HepG2 (cell line): ENCODE data around the gene SERPINB6. TPM values are rescaled to one million over a fixed set of nuclear protein-coding genes. Genes with fewer than 3 reads are reported as not detected.

Experiments used
- ATAC-seq: fragments of 200-7000 bp; cut with Tn5 transposase; 3 replicates; pipeline ENCODE4 v1.9.1; 2020; ENCODE audit warnings: mild to moderate bottlenecking, moderate library complexity
- BruUV-seq: library from RNA; stranded (reverse); fragments of 400-500 nt; replicated peaks from 2 replicates; lab custom pipeline; 2021; lab: Mats Ljungman, UMichigan
- CTCF ChIA-PET: fragments of 300-600 bp; formaldehyde crosslinking; extraction: SDS; loops from one replicate; lab custom pipeline; 2021; ENCODE audit warnings: low total read pairs, inconsistent platforms, low intra/inter-chr PET ratio; lab: Yijun Ruan, JAX
- POLR2A ChIA-PET: fragments of 350-600 bp; sonication (Branson Sonifier 250); formaldehyde crosslinking; loops from one replicate; lab custom pipeline; 2020; ENCODE audit warnings: antibody characterized with exemption, inconsistent platforms; lab: Yijun Ruan, JAX
- DNase-seq: peaks from one replicate; pipeline ENCODE4 v3.0.0-alpha.2; 2015; ENCODE audit warnings: low spot score
- FAIRE-seq: peaks from 3 replicates; lab custom pipeline; 2011; peaks lifted over from hg19 to GRCh38; lab: Jason Lieb, UNC
- H2AFZ ChIP-seq: one replicate; pipeline ENCODE4 v1.6.1; 2011; ENCODE audit warnings: low read length, inconsistent platforms
- H3K27ac ChIP-seq: fragments of 300-600 bp; 3 replicates; pipeline ENCODE4 v1.8.0; 2011; ENCODE audit warnings: mixed run types, mild to moderate bottlenecking, mixed read lengths, low read length, inconsistent platforms; ENCODE audit not compliant: insufficient read depth; ENCODE audit errors: extremely low read length
- H3K27me3 ChIP-seq, 2 experiments: fragments of 200-600 bp in 1 of 2; 2 replicates in 1 of 2; 3 replicates in 1 of 2; pipeline versions ENCODE4 v1.6.0 to v1.8.0; 2011; ENCODE audit warnings: low read length in 2 of 2, mild to moderate bottlenecking in 2 of 2, moderate library complexity in 2 of 2, inconsistent platforms in 1 of 2; ENCODE audit not compliant: insufficient read depth in 2 of 2, control insufficient read depth in 1 of 2
- H3K36me3 ChIP-seq, 2 experiments: fragments of 200-600 bp in 1 of 2; replicated peaks in 1 of 2; 2 replicates in 1 of 2; 3 replicates in 1 of 2; pipeline versions ENCODE4 v1.5.1 to v1.8.0; 2011; ENCODE audit warnings: low read length in 2 of 2, inconsistent platforms in 1 of 2; ENCODE audit not compliant: insufficient read depth in 2 of 2, control insufficient read depth in 1 of 2
- H3K4me1 ChIP-seq: 2 replicates; pipeline ENCODE4 v1.5.1; 2012; ENCODE audit warnings: low read length, inconsistent platforms; ENCODE audit not compliant: insufficient read depth
- H3K4me2 ChIP-seq: 2 replicates; pipeline ENCODE4 v1.6.0; 2011; ENCODE audit warnings: low read depth, low read length, inconsistent platforms
- H3K4me3 ChIP-seq, 3 experiments: fragments of 200-600 bp in 1 of 3; sonication (generic), shearing (Covaris generic) in 1 of 3; replicated peaks in 1 of 3; 2 replicates each; pipeline ENCODE4 v1.5.1; 2011 to 2016; ENCODE audit warnings: low read length in 3 of 3, inconsistent platforms in 2 of 3, low read depth in 2 of 3, mild to moderate bottlenecking in 2 of 3, control low read depth in 1 of 3, mixed read lengths in 1 of 3; ENCODE audit not compliant: insufficient read depth in 1 of 3
- H3K79me2 ChIP-seq: one replicate; pipeline ENCODE4 v1.6.1; 2011; ENCODE audit warnings: low read length, inconsistent platforms; ENCODE audit not compliant: insufficient read depth
- H3K9ac ChIP-seq: 2 replicates; pipeline ENCODE4 v1.6.0; 2011; ENCODE audit warnings: mild to moderate bottlenecking, low read depth, low read length, inconsistent platforms; ENCODE audit not compliant: insufficient read depth
- H3K9me3 ChIP-seq: 2 replicates; pipeline ENCODE4 v1.5.1; 2012; ENCODE audit warnings: mild to moderate bottlenecking, low read length
- H4K20me1 ChIP-seq: 2 replicates; pipeline ENCODE4 v1.6.0; 2011; ENCODE audit warnings: inconsistent platforms, mild to moderate bottlenecking, low read length, moderate library complexity; ENCODE audit not compliant: insufficient read depth
- CBX5 ChIP-seq: sonication (generic); formaldehyde crosslinking; IDR thresholded peaks from 2 replicates; pipeline ENCODE4 v1.4.0; 2020; ENCODE audit warnings: missing genetic modification reagents, borderline replicate concordance
- NR0B2 ChIP-seq: sonication (generic); formaldehyde crosslinking; IDR thresholded peaks from 2 replicates; pipeline ENCODE4 v1.4.0; 2020; ENCODE audit warnings: mild to moderate bottlenecking, missing genetic modification reagents
- ONECUT2 ChIP-seq: sonication (generic); formaldehyde crosslinking; IDR thresholded peaks from 2 replicates; pipeline ENCODE4 v1.4.0; 2020; ENCODE audit warnings: missing genetic modification reagents
- POLR2G ChIP-seq: fragments of 200-400 bp; formaldehyde crosslinking; IDR thresholded peaks from 2 replicates; pipeline ENCODE4 v1.6.1; 2018; ENCODE audit warnings: mild to moderate bottlenecking, low read depth, low read length, moderate library complexity
- RFX1 ChIP-seq: fragments of 450-650 bp; IDR thresholded peaks from 2 replicates; pipeline ENCODE4 v1.6.1; 2017
- RFX3 ChIP-seq: IDR thresholded peaks from 2 replicates; pipeline ENCODE4 v1.6.1; 2016; ENCODE audit warnings: missing biosample characterization, missing genetic modification reagents
- RFX5 ChIP-seq: IDR thresholded peaks from 2 replicates; pipeline ENCODE4 v1.6.1; 2011; ENCODE audit warnings: low read depth, low read length, improper control_type of control experiment
- TCF7 ChIP-seq: sonication (generic); IDR thresholded peaks from 2 replicates; pipeline ENCODE4 v1.6.1; 2016; ENCODE audit warnings: antibody characterized with exemption, low read depth
- THAP11 ChIP-seq: IDR thresholded peaks from 2 replicates; pipeline ENCODE4 v1.6.1; 2016; ENCODE audit warnings: missing biosample characterization, missing genetic modification reagents
- ZMYM2 ChIP-seq: sonication (generic); formaldehyde crosslinking; IDR thresholded peaks from 2 replicates; pipeline ENCODE4 v1.8.0; 2022; ENCODE audit warnings: mild to moderate bottlenecking, missing genetic modification reagents
- ZNF556 ChIP-seq: sonication (generic); formaldehyde crosslinking; IDR thresholded peaks from 2 replicates; pipeline ENCODE4 v1.4.0; 2020; ENCODE audit warnings: mild to moderate bottlenecking, missing genetic modification reagents, borderline replicate concordance
- WGBS: methylation state at CpG from one replicate; pipeline ENCODE4 v1.1.6; 2017; ENCODE audit warnings: low lambda C conversion rate; 5-methylcytosine and 5-hydroxymethylcytosine counted together
- in situ Hi-C: cut with HindIII; loops from 2 replicates; pipeline ENCODE4 v1.10.0; 2017; ENCODE audit warnings: low pct_unique_long_range_greater_than_20kb; ENCODE audit not compliant: extremely low pct_ligation_motif_present
- intact Hi-C: fragments of 100-400 bp; cut with micrococcal nuclease; formaldehyde crosslinking; loops from one replicate; pipeline ENCODE4 v1.10.0; 2022; ENCODE audit not compliant: unreplicated experiment
- polyA plus RNA-seq, 8 experiments: library from polyadenylated mRNA; depleted of rRNA in 3 of 8; stranded (reverse) in 7 of 8; unstranded in 1 of 8; fragments of >200 nt; fragmentation: Illumina TruSeq in 4 of 8; extraction: Trizol in 4 of 8; gene quantifications; 2 replicates each; pipeline versions ENCODE4 v1.2.1 to v1.2.3, GENCODE V29; 2011 to 2016; ENCODE audit warnings: low read depth in 4 of 8, missing spikeins in 1 of 8, mixed read lengths in 1 of 8; ENCODE audit not compliant: insufficient read depth in 1 of 8
- total RNA-seq, 5 experiments: library from RNA; depleted of rRNA; stranded (reverse); fragments of >200 nt; fragmentation: Illumina TruSeq; extraction: Trizol; gene quantifications; 2 replicates each; pipeline ENCODE4 v1.2.3, GENCODE V29; 2016; ENCODE audit warnings: low read depth in 1 of 5
- TF ChIP-seq, protein P1 (sequence below): IDR thresholded peaks from 2 replicates; pipeline ENCODE4 v1.6.1; 2016; ENCODE audit warnings: low read depth, control low read depth
- TF ChIP-seq, protein P2 (sequence below): sonication (generic); formaldehyde crosslinking; IDR thresholded peaks from 2 replicates; pipeline ENCODE4 v1.8.1; 2023; ENCODE audit warnings: mild to moderate bottlenecking, inconsistent platforms, moderate library complexity, missing genetic modification reagents, borderline replicate concordance
- TF ChIP-seq, protein P3 (sequence below): sonication (generic); formaldehyde crosslinking; IDR thresholded peaks from 2 replicates; pipeline ENCODE4 v1.4.0; 2020; ENCODE audit warnings: missing genetic modification reagents

Gene SERPINB6
- total and polyA plus RNA-seq, 2 of the 13 experiments (the other 11 are each of a cell fraction or from before 2014, with no cell fraction given), result 38.2 to 61.3 TPM

GRCh38 chr6:2999618-3000557 is 28.5 kb upstream of the SERPINB6 start, which contains the start of gene NQO2:
TSS of gene NQO2 (plus strand) at chr6:2999894. CDS start at chr6:3006553, 6,659 bp downstream.
- peak within 1 kb of the TSS; percentile 92 for H3K27ac ChIP-seq
- ATAC-seq (peak; percentile 79), FAIRE-seq (no peak), DNase-seq (peak; percentile 76)
- intact Hi-C loops, result loop anchor here (1.0 to 5.0 kb wide), 3 partner anchors 37 to 247 kb away; no protein-coding TSS in a partner anchor
- TSS peak; percentile 69 for BruUV-seq
- peak within 1 kb of the TSS; percentile 96 for H3K9ac ChIP-seq
- in situ Hi-C loops, result loop anchor here (5.0 to 10.0 kb wide), 2 partner anchors 52 to 255 kb away; partner anchors contain the start of gene PSMG4
- H4K20me1 ChIP-seq, result 0 out of 2 replicates have a peak, but pooled peaks cover 3% of the 10 kb centered on the region
- ChIA-PET CTCF (interaction anchor here (0.7 to 1.5 kb wide), 2 partner anchors 54 to 56 kb away, joined by 3 to 6 read pairs; no protein-coding TSS in a partner anchor), POLR2A (interaction anchor here (0.6 to 5.7 kb wide), 25 partner anchors 8 to 1021 kb away, joined by 3 to 122 read pairs (median 6); partner anchors contain the start of genes BPHL, PSMG4, RIPK1 and SERPINB1)
- H3K4me1 ChIP-seq, result peaks cover 44% of the 10 kb centered on the region
- no peak within 1 kb of the TSS for H2AFZ ChIP-seq
- peaks cover 5 to 7% of the 10 kb centered on the region in 2 experiments; a peak in 3 of 5 replicates for H3K36me3 ChIP-seq
- H3K9me3 ChIP-seq, result no peaks in the 10 kb centered on the region
- H3K4me2 ChIP-seq, result peak within 1 kb of the TSS; percentile 93
- WGBS, result 2% methylated on average over 33 of the region's 87 CpGs
- peaks cover 6% of the 10 kb centered on the region for H3K79me2 ChIP-seq
- no peaks in the 10 kb centered on the region; a peak in 1 of 5 replicates for H3K27me3 ChIP-seq
- H3K4me3 ChIP-seq, result peak within 1 kb of the TSS; percentile 91 to 100 (median 100)
- no peak for TF ChIP-seq TCF7
- TF ChIP-seq ZMYM2 (CRISPR knock-in tag), result no peak
- TF ChIP-seq, protein P1, sequence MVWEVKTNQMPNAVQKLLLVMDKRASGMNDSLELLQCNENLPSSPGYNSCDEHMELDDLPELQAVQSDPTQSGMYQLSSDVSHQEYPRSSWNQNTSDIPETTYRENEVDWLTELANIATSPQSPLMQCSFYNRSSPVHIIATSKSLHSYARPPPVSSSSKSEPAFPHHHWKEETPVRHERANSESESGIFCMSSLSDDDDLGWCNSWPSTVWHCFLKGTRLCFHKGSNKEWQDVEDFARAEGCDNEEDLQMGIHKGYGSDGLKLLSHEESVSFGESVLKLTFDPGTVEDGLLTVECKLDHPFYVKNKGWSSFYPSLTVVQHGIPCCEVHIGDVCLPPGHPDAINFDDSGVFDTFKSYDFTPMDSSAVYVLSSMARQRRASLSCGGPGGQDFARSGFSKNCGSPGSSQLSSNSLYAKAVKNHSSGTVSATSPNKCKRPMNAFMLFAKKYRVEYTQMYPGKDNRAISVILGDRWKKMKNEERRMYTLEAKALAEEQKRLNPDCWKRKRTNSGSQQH (CRISPR knock-in tag), result peak; percentile 56; the same call in 1 of the 2 replicates
- TF ChIP-seq RFX3 (CRISPR knock-in tag), result no peak; the same call in 1 of the 2 replicates
- TF ChIP-seq RFX1, result no peak
- peak; percentile 52; the same call in 1 of the 2 replicates for TF ChIP-seq CBX5 (CRISPR knock-in tag)
- no peak for TF ChIP-seq RFX5
- TF ChIP-seq POLR2G, result peak; percentile 97
- TF ChIP-seq NR0B2 (CRISPR knock-in tag), result peak; percentile 55
- no peak for TF ChIP-seq ONECUT2 (CRISPR knock-in tag)
- peak; percentile 56 for TF ChIP-seq THAP11 (CRISPR knock-in tag)
- no peak for TF ChIP-seq ZNF556 (CRISPR knock-in tag)
- TF ChIP-seq, protein P2, sequence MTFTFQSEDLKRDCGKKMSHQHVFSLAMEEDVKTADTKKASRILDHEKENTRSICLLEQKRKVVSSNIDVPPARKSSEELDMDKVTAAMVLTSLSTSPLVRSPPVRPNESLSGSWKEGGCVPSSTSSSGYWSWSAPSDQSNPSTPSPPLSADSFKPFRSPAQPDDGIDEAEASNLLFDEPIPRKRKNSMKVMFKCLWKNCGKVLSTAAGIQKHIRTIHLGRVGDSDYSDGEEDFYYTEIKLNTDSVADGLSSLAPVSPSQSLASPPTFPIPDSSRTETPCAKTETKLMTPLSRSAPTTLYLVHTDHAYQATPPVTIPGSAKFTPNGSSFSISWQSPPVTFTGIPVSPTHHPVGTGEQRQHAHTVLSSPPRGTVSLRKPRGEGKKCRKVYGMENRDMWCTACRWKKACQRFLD (CRISPR knock-in tag), result no peak
- TF ChIP-seq, protein P3, sequence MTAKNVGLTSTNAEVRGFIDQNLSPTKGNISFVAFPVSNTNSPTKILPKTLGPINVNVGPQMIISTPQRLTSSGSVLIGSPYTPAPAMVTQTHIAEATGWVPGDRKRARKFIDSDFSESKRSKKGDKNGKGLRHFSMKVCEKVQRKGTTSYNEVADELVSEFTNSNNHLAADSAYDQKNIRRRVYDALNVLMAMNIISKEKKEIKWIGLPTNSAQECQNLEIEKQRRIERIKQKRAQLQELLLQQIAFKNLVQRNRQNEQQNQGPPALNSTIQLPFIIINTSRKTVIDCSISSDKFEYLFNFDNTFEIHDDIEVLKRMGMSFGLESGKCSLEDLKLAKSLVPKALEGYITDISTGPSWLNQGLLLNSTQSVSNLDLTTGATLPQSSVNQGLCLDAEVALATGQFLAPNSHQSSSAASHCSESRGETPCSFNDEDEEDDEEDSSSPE (CRISPR knock-in tag), result peak; percentile 87
